Limb (tissue), 2 donors: Measurements from ENCODE around the gene ECE2.
A peak's percentile ranks its signal among the peaks of the same experiment; 100 is the strongest.

ENCODE experiments used
- DNase-seq, 2 donors: peaks; one replicate each; pipeline ENCODE4 v3.0.0-alpha.2; 2016; ENCODE audit errors: extremely low spot score in 2 of 2

The ECE2 gene

DNA sequence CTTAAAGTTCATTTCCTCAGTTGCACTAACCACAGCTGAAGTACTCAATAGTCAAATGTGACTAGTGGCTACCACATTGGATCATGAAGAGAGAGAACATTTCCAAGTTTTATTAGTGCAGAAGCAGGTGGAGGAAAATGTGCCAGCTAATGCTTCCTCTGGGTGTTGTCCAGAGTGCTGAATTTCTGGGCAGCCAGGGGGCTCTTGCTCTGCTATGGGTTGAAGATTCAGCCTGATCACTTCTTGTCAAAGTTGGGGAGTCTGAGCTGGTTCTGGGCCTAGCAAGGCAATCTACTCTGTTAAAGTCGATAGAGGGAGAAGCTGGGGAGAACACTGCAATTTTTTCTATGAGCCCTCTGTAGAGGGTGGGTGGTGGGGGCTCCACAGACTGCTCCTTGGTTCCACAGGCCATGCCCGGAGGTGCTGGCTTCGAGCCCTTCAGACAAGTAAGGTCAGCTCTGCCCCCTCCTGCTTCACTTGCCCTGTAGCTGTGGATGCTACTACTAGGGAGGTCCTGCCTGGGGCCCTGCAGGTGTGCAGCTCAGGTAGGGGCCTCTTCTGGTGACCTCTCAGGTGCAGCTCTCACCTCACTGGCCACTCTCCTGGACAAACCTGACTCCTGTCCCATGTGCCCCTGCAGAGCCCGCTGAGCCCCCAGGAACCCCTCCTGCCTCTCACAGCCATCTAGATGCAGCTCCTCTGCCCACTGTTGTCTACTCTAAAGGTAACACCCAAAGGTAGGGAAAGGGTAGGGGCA, 35.3 kb upstream of the ECE2 start:
- peak in 1 of 2 donors; percentile 57 for DNase-seq

DNA sequence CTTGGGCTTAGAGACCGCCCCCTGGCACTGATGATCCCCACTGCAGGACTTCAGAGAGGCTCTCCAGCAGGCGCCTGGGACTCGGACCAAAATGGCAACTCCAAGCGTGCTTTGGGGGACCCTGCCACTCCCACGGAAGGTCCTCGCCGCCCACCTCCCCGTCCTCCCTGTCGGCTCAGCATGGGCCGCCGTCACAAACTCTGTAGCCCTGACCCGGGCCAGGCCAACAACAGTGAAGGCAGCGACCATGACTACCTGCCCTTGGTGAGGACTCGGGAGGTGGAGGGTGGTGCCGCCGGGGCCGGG, 34.7 kb upstream of the ECE2 start:
- DNase-seq, result no peak

DNA sequence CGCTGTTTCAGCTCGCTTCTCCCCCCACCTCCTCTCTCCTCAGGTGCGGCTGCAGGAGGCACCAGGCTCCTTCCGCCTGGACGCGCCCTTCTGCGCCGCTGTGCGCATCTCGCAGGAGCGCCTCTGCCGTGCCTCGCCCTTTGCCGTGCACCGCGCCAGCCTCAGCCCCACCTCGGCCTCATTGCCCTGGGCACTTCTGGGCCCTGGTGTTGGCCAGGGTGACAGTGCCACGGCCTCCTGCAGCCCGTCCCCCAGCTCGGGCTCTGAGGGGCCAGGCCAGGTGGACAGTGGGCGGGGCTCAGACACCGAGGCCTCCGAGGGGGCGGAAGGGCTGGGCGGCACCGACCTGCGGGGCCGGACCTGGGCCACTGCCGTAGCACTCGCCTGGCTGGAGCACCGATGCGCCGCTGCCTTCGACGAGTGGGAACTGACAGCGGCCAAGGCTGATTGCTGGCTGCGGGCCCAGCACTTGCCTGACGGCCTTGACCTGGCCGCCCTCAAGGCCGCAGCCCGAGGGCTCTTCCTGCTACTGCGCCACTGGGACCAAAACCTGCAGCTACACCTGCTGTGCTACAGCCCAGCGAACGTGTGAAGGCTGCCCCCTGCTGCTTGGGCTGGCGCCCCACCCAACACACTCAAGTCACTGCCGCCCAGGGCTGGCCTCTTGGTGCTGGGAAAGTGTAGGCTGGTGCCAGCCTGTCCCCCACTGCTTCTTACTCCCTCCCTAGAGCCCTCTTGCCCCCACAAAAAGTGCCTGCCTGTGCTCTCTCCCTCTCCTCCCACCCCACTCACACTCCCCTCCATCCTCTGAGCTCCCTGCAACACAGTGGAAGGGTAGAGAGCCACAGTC, 34.1 kb upstream of the ECE2 start:
- no peak for DNase-seq

DNA sequence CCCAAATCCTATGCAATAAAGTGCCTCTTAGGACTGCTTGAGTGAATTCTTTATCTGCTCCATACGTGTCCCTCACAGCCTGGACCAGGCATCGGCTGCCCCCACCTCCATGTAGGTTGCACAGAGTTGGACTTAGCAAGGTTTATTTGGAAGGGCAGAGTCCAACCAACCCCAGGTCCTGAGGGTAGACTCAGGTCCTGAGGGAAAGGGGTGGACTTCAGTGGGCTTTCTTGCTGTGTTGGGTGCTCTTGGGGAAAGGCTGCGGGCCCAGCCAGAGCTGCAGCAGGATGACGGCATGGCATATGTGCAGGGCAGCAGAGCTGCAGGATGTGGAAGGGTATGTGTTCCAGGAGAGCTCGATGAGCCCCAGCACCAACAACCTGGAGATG, 33.5 kb upstream of the ECE2 start:
- DNase-seq, result no peak

DNA sequence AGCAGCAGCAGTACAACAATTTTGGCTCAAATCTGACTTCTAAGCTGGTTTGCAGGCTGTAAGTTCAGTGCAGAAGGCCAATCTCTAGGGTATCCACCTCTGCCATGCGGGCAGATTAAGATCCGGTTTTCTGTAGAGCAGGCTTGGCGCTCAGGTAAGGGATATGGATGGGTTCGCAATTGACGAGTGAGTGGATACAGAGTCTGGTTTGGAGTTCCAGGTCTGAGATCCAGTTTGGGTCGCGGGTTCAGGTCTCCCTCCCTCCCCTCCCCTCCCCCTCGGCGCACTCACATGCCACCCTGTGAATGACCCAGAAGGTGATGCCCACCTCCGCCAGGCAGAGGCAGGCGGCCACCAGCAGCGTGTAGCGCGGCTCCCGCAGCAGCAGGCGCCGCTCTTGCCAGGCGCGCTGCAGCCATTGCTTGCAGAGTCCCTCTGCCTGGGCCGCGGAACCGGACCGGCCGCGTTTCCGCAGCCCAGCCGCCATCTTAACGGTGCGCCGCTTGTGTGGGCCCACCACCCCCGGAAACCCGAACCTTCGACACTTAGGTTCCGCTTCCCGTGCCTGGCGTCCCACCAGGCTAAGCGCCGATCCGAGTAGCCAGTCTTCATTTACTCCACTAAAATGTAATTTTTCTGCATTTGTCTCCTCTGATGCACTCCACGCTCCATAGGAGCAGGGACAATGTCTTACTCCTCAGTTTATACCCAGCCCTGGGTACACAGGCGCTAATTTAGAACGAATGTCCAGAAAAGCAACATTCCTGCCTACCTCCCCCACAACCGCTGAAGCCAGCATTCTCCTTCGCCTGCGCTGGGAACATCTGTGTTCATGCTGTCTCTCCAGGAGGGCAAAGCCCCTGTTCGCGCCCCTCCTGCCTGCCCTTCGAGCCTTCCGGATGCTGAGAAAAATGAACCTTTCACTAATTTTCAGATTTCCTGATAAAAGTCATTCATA, 27.1 kb upstream of the ECE2 start, which contains the start of gene ALG3:
TSS of gene ALG3 (minus strand) at position 509 of the 958 bp plus-strand sequence. CDS start at position 487, 22 bp downstream.
- DNase-seq, result peak; percentile 79 to 93

DNA sequence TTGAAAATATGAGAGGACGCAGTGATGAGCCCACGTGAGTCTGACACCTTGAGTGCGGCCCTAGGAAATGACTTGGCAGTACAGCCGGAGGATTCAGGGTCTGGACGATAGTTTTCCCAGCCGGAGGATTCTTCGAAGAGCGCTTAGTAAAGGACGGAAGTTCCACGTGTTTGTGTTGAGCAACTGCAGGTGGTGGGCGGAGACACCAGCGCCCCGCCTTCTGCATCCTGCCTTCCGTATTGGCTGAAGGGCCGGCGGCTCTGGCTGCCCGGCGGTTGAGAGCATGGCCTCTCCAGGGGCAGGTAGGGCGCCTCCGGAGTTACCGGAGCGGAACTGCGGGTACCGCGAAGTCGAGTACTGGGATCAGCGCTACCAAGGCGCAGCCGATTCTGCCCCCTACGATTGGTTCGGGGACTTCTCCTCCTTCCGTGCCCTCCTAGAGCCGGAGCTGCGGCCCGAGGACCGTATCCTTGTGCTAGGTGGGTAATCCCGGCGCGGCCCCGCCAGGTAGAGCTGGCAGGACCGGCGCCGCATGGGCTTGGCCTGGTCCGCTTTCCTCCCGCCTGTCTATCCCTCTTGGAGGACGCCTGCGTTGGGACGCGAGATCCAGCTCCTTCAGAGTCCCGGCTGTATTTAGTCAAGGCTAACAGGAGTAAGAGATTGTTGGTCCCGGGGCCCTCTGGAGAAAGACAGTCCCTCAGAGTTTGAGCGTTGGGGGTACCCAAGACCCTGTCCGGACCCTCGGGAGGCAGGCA, 26.2 kb upstream of the ECE2 start, which contains the start of gene EEF1AKMT4:
TSS of gene EEF1AKMT4 (plus strand) at position 261 of the 755 bp plus-strand sequence. CDS start at position 284, 23 bp downstream.
- peak; percentile 94 to 96 for DNase-seq

DNA sequence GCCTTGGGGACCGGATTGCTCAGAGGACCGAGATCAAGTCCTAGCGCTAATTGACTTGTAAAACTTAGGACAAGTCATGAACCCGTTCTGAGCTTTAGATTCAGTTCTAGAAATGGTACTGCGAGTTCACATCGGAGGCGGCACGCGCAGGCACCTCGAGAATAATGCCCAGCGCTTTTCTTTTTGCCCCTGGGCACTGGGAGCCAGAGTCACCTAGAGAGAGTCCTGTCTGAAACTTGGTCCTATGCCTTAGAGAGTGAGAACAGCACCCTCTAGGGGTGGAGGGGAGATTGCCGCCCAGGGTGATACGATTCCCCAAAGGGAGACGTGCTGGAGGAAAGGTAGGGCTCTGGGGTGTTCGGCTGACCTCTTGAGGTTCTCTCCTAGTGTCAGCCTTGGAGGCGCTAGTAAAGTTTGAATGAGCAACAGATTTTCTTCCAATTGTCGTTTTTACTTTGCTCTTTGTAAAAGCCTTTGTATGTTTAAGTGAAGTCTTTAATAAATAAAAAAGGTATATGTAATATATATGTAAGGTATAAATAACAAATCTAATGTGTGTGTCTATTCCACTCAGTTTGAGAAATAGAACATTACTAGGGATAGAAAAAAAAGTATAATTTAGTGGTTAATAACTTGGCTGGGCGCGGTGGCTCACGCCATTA, 25.5 kb upstream of the ECE2 start:
- peak; percentile 60 to 81 for DNase-seq

DNA sequence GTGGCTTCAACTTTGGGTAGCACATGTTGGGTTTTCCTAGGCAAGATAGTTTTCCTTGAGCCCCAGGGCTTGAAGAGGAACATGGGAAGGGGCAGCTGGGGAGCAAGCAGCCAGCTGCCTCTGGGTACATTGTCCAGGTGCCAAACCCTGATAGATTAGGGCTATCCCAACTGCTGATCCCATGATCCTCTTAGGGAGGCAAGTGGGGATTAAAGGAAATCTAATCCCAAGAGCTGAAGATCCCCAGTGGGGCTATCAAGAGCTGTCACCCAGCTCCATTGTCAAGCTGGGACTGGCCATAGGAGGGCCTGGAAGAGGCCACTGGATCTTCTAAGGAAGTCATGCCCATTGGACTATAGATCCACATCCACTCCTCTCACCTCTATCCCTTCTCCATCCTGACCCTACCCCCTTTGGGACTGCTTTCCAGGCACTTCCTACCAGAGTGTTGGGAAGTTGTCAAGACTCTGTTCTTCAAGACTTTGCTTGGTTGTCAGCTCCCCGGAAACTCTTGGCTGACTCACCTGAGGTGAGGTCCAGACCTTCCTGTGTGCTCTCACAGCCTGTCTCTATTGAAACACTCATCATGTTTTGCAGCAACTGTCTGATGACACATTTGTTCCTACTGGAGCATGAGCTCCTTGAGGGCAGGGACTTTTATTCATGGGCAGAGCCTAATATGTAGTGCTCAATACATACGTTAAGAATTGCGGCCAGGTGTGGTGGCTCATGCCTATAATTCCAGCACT, 20.4 kb upstream of the ECE2 start:
- no peak for DNase-seq

DNA sequence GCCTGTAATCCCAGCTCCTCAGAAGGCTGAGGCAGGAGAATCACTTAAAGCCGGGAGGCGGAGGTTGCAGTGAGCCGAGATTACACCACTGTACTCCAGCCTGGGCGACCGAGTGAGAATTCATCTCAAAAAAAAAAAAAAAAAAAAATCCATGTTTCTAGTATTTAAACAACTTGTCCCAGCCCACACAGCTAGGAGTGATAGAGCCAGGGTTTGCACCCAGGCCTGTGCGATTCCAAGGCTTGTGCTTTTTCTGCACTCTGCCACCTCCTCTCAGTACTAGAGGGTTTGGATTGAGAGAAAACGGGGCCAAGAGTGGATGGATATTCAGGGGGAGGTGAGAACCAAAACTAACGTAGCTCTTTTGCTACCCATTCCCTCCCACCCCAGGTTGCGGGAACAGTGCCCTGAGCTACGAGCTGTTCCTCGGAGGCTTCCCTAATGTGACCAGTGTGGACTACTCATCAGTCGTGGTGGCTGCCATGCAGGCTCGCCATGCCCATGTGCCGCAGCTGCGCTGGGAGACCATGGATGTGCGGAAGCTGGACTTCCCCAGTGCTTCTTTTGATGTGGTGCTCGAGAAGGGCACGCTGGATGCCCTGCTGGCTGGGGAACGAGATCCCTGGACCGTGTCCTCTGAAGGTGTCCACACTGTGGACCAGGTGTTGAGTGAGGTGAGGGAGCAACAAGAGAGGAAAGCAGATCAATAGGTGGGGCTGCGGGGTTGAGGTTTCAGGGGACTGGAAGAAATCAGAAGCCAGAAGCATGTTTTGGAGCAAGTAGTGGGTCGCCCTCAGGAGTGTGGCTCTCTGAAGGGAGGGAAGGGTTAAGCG, 18.5 kb upstream of the ECE2 start:
- DNase-seq, result no peak

DNA sequence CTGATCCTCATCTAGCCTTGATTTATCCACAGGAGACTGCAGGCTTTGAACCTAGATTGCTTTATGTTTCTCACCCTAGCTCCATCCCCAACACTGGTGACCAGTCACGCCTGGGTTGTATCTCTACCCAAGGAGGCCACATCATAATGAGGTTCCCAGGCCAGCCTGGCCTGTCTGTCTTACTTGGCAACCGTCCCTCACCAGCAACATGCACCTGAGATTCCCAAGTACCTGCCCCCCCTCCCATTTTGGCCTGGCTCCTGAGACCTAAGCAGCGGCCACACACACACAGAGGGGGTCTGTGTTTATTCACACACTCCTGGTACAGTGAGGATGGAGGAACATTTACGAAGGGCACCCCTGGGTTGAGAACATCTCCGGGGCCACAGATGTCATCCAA, 16.9 kb upstream of the ECE2 start:
- DNase-seq, result no peak

DNA sequence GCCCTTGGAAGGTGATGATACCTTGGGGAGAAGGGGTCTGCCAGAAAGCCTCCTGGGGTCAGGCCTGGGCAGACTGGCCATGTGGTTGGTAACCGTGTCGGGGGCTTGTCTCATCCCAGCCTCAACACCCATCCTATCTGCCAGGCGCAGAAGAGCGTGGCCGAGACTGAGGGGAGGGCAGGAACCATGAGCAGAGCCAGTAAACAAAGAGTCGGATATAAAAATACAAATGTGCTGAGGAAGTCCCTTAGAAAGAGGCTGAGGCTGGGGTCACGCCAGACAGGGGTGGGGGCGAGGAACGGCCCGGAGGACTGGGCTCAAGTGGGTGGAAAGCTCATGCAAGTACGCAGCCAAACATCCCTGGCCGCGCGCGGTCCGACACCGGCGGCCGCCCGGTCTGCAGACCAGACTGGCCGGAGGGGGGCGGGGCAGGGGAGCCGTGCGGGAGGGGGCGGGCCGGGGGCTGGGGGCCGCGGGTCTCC, 16.4 kb upstream of the ECE2 start:
- no peak for DNase-seq

DNA sequence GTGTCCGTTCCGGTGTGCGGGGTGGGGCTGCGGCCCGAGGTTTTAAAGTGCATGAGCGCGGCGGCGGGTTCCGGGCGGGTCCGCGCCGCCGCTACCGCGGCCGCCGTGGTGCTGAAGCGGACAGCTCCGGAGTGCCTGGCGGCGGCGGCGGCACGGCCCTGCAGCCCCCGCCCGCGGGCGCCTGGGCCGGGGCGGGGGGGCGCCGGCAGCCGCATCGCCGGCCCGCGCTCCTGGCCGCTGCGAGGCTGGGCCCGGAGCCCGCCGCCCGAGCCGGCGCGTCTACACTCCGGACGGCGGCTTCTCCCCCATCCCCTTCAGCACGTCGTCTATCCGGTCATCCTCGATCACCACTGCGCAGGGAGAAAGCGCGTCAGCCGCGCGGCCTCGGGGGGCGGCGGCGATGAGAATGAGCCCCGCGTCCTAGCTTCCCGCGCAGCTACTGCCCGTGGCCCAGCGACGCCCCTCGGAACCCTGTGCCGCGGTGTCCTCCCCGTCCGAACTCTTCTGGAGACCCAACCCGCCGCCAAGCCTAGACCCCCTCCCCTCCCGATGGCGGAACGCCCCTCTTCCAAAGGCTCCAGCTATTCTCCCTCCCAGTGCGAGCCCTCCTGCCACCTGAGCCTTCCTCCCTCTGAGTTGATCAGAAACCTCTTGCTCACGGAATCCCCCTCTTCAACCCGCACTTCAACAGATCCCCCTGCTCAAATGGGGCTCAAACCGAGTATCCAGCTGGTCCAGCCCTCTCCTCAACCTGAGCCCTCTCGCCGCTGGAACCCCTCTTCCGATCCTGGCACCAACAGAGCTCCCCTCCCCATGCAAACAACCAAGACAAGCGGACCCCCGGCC, 15.7 kb upstream of the ECE2 start:
- peak in 1 of 2 donors; percentile 73 for DNase-seq

DNA sequence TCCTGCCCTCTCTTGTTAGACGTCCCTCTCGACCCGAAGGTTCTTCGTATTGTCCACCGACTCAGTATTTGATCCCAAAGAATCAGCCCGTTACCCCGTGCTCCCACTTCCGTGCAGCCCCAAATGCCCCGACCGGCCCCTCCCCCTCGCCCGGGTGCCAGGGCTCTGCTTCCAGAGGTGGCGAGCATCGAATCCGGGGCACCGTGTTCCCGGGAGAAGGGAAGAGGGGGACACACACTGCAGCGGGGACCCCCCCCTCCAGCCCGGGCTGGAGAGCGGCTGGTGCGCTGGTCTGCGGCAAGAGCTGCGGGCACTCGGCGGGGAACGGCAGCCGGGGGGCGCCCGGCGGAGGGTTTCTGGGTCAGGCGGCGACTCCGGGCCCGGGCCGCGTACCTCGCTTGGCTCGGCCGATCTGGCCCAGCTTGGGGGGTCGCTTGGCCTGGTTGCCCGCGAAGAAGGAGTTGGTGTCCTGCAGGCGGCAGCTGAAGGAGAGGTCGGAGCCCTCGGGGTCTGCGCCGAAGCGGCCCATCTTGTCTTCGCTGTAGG, 15.0 kb upstream of the ECE2 start:
- DNase-seq, result peak in 1 of 2 donors; percentile 50

DNA sequence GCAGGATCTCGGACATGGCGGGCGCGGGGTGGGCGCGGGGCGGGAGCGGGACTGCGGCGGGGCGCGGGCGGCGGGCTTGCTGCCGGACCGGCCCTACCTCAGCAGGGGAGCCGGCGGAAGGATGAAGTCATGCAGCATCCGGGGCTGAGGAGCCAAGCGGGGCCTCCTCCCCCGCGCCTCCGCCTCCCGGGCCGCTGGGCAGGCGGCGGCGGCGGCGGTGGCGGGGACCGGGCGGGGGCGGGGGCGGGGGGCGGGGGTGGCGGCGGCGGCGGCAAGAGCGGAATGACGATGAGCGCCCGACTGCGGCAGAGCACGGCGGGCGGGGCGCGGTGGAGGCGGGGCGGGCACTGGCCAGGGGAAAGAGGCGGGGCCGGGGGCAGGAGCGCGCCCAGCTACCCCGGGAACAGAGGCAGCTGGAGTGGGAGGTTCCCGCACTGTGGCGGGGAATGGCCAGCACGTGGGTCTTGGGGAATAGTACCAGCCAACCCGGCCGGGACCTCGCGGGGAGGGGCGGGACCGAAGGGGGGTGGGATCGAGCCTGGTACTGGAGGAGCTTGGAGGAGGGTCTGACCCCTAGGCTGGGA, 14.5 kb upstream of the ECE2 start, which contains the start of gene CAMK2N2:
TSS of gene CAMK2N2 (minus strand) at position 284 of the 584 bp plus-strand sequence. CDS start at position 16, 268 bp downstream.
- DNase-seq, result peak in 1 of 2 donors; percentile 71

DNA sequence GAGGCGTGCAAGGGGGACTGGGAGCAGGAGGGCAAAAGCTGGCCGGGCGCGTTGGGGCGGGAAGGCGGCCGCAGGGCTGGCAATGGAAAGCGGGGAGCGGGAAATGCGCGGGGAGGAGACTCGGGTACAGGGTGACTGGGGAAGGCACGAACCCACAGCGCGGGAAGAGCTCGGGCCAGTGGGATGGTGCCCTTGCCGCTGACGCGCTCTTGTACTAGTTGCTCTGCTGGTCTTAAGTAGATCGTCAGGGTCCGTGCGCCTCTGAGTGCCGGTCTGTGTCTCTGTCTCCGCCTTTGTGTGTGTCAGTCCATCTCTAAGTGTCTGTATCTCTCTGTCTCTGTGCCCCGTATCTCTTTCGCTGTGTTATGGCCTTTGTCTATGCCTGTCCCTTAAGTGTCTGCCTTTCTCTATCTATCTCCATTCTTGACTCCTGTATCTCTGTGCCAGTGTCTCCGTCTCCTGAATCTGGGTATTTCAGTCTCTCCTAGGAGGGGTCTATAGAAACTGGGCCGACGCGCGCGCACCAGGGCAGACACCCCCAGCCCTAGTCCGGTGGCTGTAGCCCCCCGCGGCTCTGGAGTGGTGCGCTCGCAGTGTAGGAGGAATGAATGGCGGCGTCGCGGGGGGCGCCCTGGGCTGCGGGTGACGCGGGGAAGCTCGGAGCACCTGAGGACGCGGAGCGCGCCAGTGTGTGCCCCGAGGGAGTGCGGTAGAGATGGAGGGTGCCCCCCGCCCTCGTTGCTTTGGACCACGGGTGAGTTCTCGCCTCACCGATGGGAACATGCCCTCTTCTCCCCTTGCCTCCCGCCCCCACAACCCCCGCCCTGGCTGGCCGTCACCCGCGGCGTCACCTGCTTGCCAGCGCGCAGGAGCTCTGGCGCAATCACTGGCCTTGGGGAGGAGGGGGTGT, 13.7 kb upstream of the ECE2 start:
- peak in 1 of 2 donors; percentile 51 for DNase-seq

DNA sequence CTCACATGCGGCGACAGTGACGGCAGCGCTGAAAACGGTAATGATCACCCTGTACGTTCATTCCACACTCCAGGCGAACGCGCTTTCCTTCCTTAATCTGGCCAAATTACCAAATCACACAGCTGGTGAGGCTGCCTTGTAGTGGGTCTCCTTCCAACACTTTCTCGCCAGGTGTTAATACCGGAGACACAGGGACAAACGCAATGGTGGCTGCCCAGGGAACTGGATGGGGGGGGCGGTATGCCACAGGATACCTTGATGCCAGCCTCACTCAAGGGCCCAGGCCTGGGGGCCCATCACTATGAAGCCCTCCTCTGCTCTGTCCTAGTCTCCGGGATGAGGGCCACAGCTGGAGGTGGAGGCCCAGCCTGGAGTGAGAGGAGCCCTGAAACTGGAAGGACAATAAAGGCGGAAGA, 13.1 kb upstream of the ECE2 start:
- DNase-seq, result no peak
